Trophoblast cell (in vitro differentiated cells and primary cell): Measurements from ENCODE around the gene DSTYK.
A peak's percentile ranks its signal among the peaks of the same experiment; 100 is the strongest.

Experiments used
- DNase-seq, 2 donors: peaks; one replicate each; pipeline ENCODE4 v3.0.0-alpha.2; 2016
- H2AFZ ChIP-seq: 2 replicates; pipeline ENCODE4 v1.6.1; 2013; ENCODE audit warnings: low read length, moderate library complexity, mild to moderate bottlenecking; ENCODE audit not compliant: insufficient read depth, poor library complexity
- H2AK5ac ChIP-seq: 2 replicates; pipeline ENCODE4 v1.6.1; 2013; ENCODE audit warnings: mild to moderate bottlenecking, low read length
- H2BK120ac ChIP-seq: 2 replicates; pipeline ENCODE4 v1.6.1; 2013; ENCODE audit warnings: low read length, mild to moderate bottlenecking, moderate library complexity; ENCODE audit not compliant: insufficient read depth, poor library complexity
- H2BK12ac ChIP-seq: 2 replicates; pipeline ENCODE4 v1.6.1; 2013; ENCODE audit warnings: mild to moderate bottlenecking, low read length, moderate library complexity
- H2BK5ac ChIP-seq: 2 replicates; pipeline ENCODE4 v1.6.1; 2013; ENCODE audit warnings: low read length, low read depth, moderate library complexity, mild to moderate bottlenecking; ENCODE audit not compliant: poor library complexity
- H3K14ac ChIP-seq: 2 replicates; pipeline ENCODE4 v1.6.1; 2013; ENCODE audit warnings: mild to moderate bottlenecking, low read length
- H3K18ac ChIP-seq: 2 replicates; pipeline ENCODE4 v1.6.1; 2013; ENCODE audit warnings: mild to moderate bottlenecking, low read length
- H3K23ac ChIP-seq: 2 replicates; pipeline ENCODE4 v1.6.1; 2013; ENCODE audit warnings: low read length
- H3K27ac ChIP-seq: 2 replicates; pipeline ENCODE4 v1.5.1; 2013; ENCODE audit warnings: low read depth, mild to moderate bottlenecking, inconsistent platforms, low read length, moderate library complexity
- H3K27me3 ChIP-seq: 2 replicates; pipeline ENCODE4 v1.6.1; 2013; ENCODE audit warnings: inconsistent platforms, mild to moderate bottlenecking, low read length, moderate library complexity; ENCODE audit not compliant: insufficient read depth
- H3K36me3 ChIP-seq, 2 experiments: 1 replicate in 1 of 2; 2 replicates in 1 of 2; pipeline ENCODE4 v1.6.1; 2013; ENCODE audit warnings: low read length in 2 of 2, mild to moderate bottlenecking in 2 of 2, moderate library complexity in 1 of 2; ENCODE audit not compliant: insufficient read depth in 2 of 2, control insufficient read depth in 1 of 2
- H3K4ac ChIP-seq: 2 replicates; pipeline ENCODE4 v1.6.1; 2013; ENCODE audit warnings: low read depth, mild to moderate bottlenecking, low read length, moderate library complexity
- H3K4me1 ChIP-seq, 2 experiments: 1 replicate in 1 of 2; 2 replicates in 1 of 2; pipeline ENCODE4 v1.6.1; 2013; ENCODE audit warnings: low read length in 2 of 2, mild to moderate bottlenecking in 2 of 2, moderate library complexity in 1 of 2; ENCODE audit not compliant: insufficient read depth in 2 of 2, control insufficient read depth in 1 of 2
- H3K4me2 ChIP-seq: 2 replicates; pipeline ENCODE4 v1.6.1; 2013; ENCODE audit warnings: inconsistent platforms, mild to moderate bottlenecking, low read length, moderate library complexity
- H3K4me3 ChIP-seq: 2 replicates; pipeline ENCODE4 v1.5.1; 2013; ENCODE audit warnings: mild to moderate bottlenecking, low read depth, low read length, inconsistent platforms
- H3K79me1 ChIP-seq: one replicate; pipeline ENCODE4 v1.6.1; 2013; ENCODE audit warnings: low read length
- H3K79me2 ChIP-seq: 2 replicates; pipeline ENCODE4 v1.6.1; 2013; ENCODE audit warnings: low read length, mild to moderate bottlenecking; ENCODE audit not compliant: control insufficient read depth, insufficient read depth, poor library complexity
- H3K9ac ChIP-seq: 2 replicates; pipeline ENCODE4 v1.6.1; 2013; ENCODE audit warnings: mild to moderate bottlenecking, low read length
- H3K9me3 ChIP-seq: 2 replicates; pipeline ENCODE4 v1.6.1; 2013; ENCODE audit warnings: low read depth, mild to moderate bottlenecking, control low read depth, inconsistent platforms, low read length; ENCODE audit not compliant: insufficient read depth
- H4K12ac ChIP-seq: 2 replicates; pipeline ENCODE4 v1.6.1; 2013; ENCODE audit warnings: low read depth, mild to moderate bottlenecking, low read length, moderate library complexity
- H4K8ac ChIP-seq: 2 replicates; pipeline ENCODE4 v1.6.1; 2013; ENCODE audit warnings: low read depth, mild to moderate bottlenecking, low read length, moderate library complexity
- H4K91ac ChIP-seq: one replicate; pipeline ENCODE4 v1.6.1; 2013; ENCODE audit warnings: low read depth, mild to moderate bottlenecking, low read length, moderate library complexity
- WGBS: extraction: QIAGEN DNeasy Blood & Tissue Kit; methylation state at CpG from one replicate; pipeline ENCODE4 v1.1.7; 2013; ENCODE audit warnings: missing lambda C conversion rate; ENCODE audit not compliant: insufficient read length, insufficient coverage; ENCODE audit errors: extremely low coverage; 5-methylcytosine and 5-hydroxymethylcytosine counted together

The DSTYK gene

DNA sequence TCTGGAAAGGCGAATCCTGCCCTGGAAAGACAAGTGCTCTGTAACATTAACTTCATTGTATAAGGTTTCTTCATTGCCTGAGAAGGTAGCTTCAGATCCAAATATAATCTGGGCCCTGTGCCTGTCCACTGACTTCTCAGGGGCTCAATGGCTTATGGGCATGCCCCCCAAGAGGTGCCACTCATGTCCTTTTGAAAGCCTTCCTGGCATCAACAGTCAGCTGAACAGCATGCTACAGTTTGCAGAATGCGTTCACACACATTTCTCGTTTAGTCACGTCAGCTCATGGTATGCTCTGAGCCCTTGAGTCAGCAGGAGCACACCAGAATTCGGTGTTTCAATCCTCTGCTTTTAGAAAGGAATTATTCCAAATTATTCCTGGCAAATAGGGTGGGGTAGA is 40.1 kb upstream of the DSTYK start:
- no peak overlapping the region for H2AK5ac ChIP-seq
- no peaks in the 10 kb centered on the region for H3K27me3 ChIP-seq
- no peak overlapping the region for H4K12ac ChIP-seq
- H3K9ac ChIP-seq: no peak overlapping the region
- no peak overlapping the region for H3K14ac ChIP-seq
- H3K4ac ChIP-seq: no peak overlapping the region
- no peaks in the 10 kb centered on the region for H3K9me3 ChIP-seq
- no peak overlapping the region for H3K18ac ChIP-seq
- no peak overlapping the region for H2AFZ ChIP-seq
- DNase-seq: no peak
- no peak overlapping the region for H2BK12ac ChIP-seq
- peaks cover 0 to 4% of the 10 kb centered on the region in 2 experiments for H3K4me1 ChIP-seq
- H3K79me2 ChIP-seq: no peaks in the 10 kb centered on the region
- H3K4me3 ChIP-seq: no peak overlapping the region
- H2BK120ac ChIP-seq: no peak overlapping the region
- H3K79me1 ChIP-seq: no peaks in the 10 kb centered on the region
- H2BK5ac ChIP-seq: no peak overlapping the region
- no peak overlapping the region for H4K8ac ChIP-seq
- no peaks in the 10 kb centered on the region for H3K36me3 ChIP-seq
- H3K4me2 ChIP-seq: no peak overlapping the region
- H3K27ac ChIP-seq: no peak overlapping the region
- H3K23ac ChIP-seq: no peak overlapping the region
- WGBS: no CpG with 5 or more reads among the region's 5 CpGs
- no peak overlapping the region for H4K91ac ChIP-seq

GRCh38 chr1:205250699-205251098 is 39.2 kb upstream of the DSTYK start:
- H3K4me2 ChIP-seq: no peak overlapping the region
- no peaks in the 10 kb centered on the region for H3K79me1 ChIP-seq
- no peak overlapping the region for H3K4me3 ChIP-seq
- no peak overlapping the region for H2AK5ac ChIP-seq
- H3K27ac ChIP-seq: no peak overlapping the region
- no CpG with 5 or more reads among the region's 6 CpGs for WGBS
- H2BK5ac ChIP-seq: no peak overlapping the region
- no peak overlapping the region for H3K18ac ChIP-seq
- no peak overlapping the region for H3K23ac ChIP-seq
- H2BK12ac ChIP-seq: no peak overlapping the region
- no peak overlapping the region for H4K8ac ChIP-seq
- no peaks in the 10 kb centered on the region for H3K36me3 ChIP-seq
- no peaks in the 10 kb centered on the region for H3K9me3 ChIP-seq
- H4K12ac ChIP-seq: no peak overlapping the region
- H4K91ac ChIP-seq: no peak overlapping the region
- no peaks in the 10 kb centered on the region for H3K79me2 ChIP-seq
- no peak overlapping the region for H3K4ac ChIP-seq
- H3K4me1 ChIP-seq: peaks cover 0 to 4% of the 10 kb centered on the region in 2 experiments
- H2AFZ ChIP-seq: no peak overlapping the region
- H3K27me3 ChIP-seq: no peaks in the 10 kb centered on the region
- H2BK120ac ChIP-seq: no peak overlapping the region
- no peak for DNase-seq
- H3K9ac ChIP-seq: no peak overlapping the region
- H3K14ac ChIP-seq: no peak overlapping the region

DNA sequence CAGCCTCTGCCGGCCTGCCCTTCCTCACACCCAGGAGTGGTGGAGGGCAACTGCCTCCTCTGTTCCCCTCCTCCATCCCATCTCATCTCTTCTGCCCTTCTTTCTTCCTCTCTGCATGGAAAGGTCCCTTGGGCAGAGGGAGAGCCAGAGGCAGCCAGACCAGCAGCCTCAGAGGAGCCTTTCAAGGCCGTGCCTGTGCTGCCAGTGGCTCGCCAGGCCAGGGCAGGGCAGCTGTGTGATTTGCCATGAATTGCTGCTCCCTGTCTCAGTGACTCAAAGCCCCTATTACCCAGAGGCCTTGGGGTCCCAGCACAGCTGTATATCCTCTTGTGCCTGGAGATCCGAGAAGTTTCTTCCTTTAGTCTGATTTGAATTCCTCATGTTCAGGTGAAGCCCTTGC is 38.1 kb upstream of the DSTYK start:
- no CpG with 5 or more reads among the region's 4 CpGs for WGBS
- H3K27ac ChIP-seq: no peak overlapping the region
- H4K91ac ChIP-seq: no peak overlapping the region
- no peak for DNase-seq
- H2BK5ac ChIP-seq: no peak overlapping the region
- H3K18ac ChIP-seq: no peak overlapping the region
- H3K36me3 ChIP-seq: no peaks in the 10 kb centered on the region
- no peak overlapping the region for H2AFZ ChIP-seq
- no peak overlapping the region for H2BK12ac ChIP-seq
- no peak overlapping the region for H3K14ac ChIP-seq
- H3K9me3 ChIP-seq: no peaks in the 10 kb centered on the region
- H3K79me2 ChIP-seq: no peaks in the 10 kb centered on the region
- H3K4me3 ChIP-seq: no peak overlapping the region
- H3K4me2 ChIP-seq: no peak overlapping the region
- H4K8ac ChIP-seq: no peak overlapping the region
- H3K9ac ChIP-seq: no peak overlapping the region
- H2AK5ac ChIP-seq: no peak overlapping the region
- no peak overlapping the region for H2BK120ac ChIP-seq
- H3K4me1 ChIP-seq: peaks cover 0 to 4% of the 10 kb centered on the region in 2 experiments
- no peak overlapping the region for H4K12ac ChIP-seq
- H3K27me3 ChIP-seq: no peaks in the 10 kb centered on the region
- no peak overlapping the region for H3K23ac ChIP-seq
- H3K79me1 ChIP-seq: no peaks in the 10 kb centered on the region
- no peak overlapping the region for H3K4ac ChIP-seq

DNA sequence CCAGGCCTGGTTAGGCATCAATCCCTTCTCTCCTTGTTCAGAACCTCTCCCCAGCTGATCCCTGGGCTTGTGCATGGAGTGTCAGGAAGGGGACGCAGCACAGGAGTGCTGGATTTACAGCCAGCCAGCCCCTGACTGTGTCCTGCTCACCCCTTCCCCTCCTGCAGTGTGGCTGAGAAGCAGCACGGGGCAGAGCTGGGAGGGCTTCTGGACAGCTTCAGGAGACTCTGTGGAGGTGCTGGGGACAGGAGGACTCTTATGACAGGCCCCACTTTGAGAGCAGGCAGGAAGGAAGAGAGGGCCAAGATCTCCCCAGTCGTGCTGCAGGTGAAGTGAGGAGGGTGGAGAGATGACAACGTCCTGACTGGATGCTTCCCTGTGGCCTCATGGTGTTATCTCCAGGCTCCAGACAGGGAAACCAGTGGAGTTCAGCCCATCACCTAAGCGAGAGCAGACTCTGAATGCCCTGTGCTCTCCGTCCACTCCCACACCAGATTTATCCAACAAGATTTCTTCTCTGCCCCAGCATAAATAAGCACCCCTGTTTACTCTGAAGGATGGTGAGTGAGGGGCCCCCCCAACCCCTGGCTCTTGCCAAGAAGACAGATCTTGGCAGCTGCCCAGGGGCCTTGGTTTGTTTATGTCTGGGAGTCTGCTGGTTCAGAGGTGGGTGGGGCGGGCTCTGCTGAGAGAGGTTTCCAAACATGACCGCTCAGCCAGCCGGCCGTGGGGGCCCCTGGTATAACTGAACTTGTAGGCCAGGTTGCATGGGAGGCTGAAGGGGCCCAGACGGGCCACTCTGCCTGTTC is 37.5 kb upstream of the DSTYK start:
- H4K12ac ChIP-seq: no peak overlapping the region
- no peak overlapping the region for H3K27ac ChIP-seq
- H3K4ac ChIP-seq: no peak overlapping the region
- no peak overlapping the region for H3K9ac ChIP-seq
- no peak overlapping the region for H2BK12ac ChIP-seq
- H3K4me3 ChIP-seq: no peak overlapping the region
- no peak overlapping the region for H3K14ac ChIP-seq
- no peak overlapping the region for H3K4me2 ChIP-seq
- no peak overlapping the region for H2BK120ac ChIP-seq
- no peak overlapping the region for H2AFZ ChIP-seq
- no peaks in the 10 kb centered on the region for H3K9me3 ChIP-seq
- H3K79me1 ChIP-seq: no peaks in the 10 kb centered on the region
- no peaks in the 10 kb centered on the region for H3K79me2 ChIP-seq
- peaks cover 0 to 4% of the 10 kb centered on the region in 2 experiments for H3K4me1 ChIP-seq
- no peaks in the 10 kb centered on the region for H3K36me3 ChIP-seq
- WGBS: no CpG with 5 or more reads among the region's 11 CpGs
- no peaks in the 10 kb centered on the region for H3K27me3 ChIP-seq
- no peak overlapping the region for H3K18ac ChIP-seq
- H2AK5ac ChIP-seq: no peak overlapping the region
- no peak overlapping the region for H2BK5ac ChIP-seq
- no peak for DNase-seq
- H3K23ac ChIP-seq: peak overlapping the region; percentile 38
- H4K91ac ChIP-seq: no peak overlapping the region
- H4K8ac ChIP-seq: no peak overlapping the region
